Bronchial epithelial cell (primary cell): ENCODE measurements around the gene AOPEP. TPM values are rescaled to one million over a fixed set of nuclear protein-coding genes. Genes with fewer than 3 reads are reported as not detected.

Experiments
- DNase-seq: peaks from one replicate; pipeline ENCODE4 v3.0.0-alpha.2; 2010; ENCODE audit warnings: low read depth
- FAIRE-seq: peaks from 2 replicates; lab custom pipeline; 2011; peaks lifted over from hg19 to GRCh38; lab: Jason Lieb, UNC
- H3K27me3 ChIP-seq: 2 replicates; pipeline ENCODE4 v1.5.1; 2011; ENCODE audit warnings: low read length; ENCODE audit not compliant: control insufficient read depth, insufficient read depth
- H3K36me3 ChIP-seq: 2 replicates; pipeline ENCODE4 v1.5.1; 2011; ENCODE audit warnings: low read length; ENCODE audit not compliant: control insufficient read depth, insufficient read depth
- H3K4me3 ChIP-seq: 2 replicates; pipeline ENCODE4 v1.5.1; 2011; ENCODE audit warnings: mild to moderate bottlenecking, low read depth, low read length, control low read depth
- CTCF ChIP-seq: IDR thresholded peaks from 2 replicates; pipeline ENCODE4 v1.5.1; 2011; ENCODE audit warnings: mild to moderate bottlenecking, moderate library complexity, low read length, control low read depth, inconsistent platforms; ENCODE audit not compliant: insufficient read depth, severe bottlenecking
- total RNA-seq: library from RNA; depleted of rRNA; stranded (reverse); fragments of >200 nt; gene quantifications from 2 replicates; pipeline ENCODE4 v1.2.1, GENCODE V29; 2014

The AOPEP gene
- total RNA-seq, 1 donor from 2014 or later = 91.1 TPM

GRCh38 chr9:95103871-95104580, 377.5 kb downstream of the AOPEP start:
- no peaks in the 10 kb centered on the region for H3K27me3 ChIP-seq
- peaks cover 8% of the 10 kb centered on the region for H3K36me3 ChIP-seq
- DNase-seq (no peak), FAIRE-seq (no peak)
- H3K4me3 ChIP-seq = no peak overlapping the region
- no peak for TF ChIP-seq CTCF

DNA sequence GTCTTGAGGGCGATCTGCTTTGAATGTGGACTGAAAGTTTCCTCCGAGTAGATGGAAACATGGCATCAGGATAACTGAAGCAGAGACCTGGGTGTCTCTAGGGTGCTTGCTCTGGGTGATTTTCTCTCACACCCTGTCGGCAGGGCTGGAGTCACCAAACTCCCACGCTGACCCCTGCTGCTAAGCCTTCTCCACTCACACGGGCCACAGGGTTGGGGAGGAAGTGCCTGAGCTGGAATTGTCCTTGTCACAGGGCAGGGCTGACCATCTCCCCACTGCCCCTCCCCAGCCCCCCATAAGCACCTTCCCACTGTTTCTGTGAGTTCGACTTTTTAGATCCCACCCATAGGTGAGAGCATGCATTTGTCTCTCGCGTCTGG, 378.1 kb downstream of the AOPEP start:
- TF ChIP-seq CTCF = no peak
- Histone ChIP-seq H3K4me3 (no peak overlapping the region), H3K27me3 (no peaks in the 10 kb centered on the region), H3K36me3 (peaks cover 11% of the 10 kb centered on the region)
- FAIRE-seq = no peak
- no peak for DNase-seq

GRCh38 chr9:95104980-95105379, 378.5 kb downstream of the AOPEP start:
- peaks cover 15% of the 10 kb centered on the region for H3K36me3 ChIP-seq
- no peaks in the 10 kb centered on the region for H3K27me3 ChIP-seq
- TF ChIP-seq CTCF = no peak
- DNase-seq = no peak
- FAIRE-seq = no peak
- H3K4me3 ChIP-seq = no peak overlapping the region

DNA sequence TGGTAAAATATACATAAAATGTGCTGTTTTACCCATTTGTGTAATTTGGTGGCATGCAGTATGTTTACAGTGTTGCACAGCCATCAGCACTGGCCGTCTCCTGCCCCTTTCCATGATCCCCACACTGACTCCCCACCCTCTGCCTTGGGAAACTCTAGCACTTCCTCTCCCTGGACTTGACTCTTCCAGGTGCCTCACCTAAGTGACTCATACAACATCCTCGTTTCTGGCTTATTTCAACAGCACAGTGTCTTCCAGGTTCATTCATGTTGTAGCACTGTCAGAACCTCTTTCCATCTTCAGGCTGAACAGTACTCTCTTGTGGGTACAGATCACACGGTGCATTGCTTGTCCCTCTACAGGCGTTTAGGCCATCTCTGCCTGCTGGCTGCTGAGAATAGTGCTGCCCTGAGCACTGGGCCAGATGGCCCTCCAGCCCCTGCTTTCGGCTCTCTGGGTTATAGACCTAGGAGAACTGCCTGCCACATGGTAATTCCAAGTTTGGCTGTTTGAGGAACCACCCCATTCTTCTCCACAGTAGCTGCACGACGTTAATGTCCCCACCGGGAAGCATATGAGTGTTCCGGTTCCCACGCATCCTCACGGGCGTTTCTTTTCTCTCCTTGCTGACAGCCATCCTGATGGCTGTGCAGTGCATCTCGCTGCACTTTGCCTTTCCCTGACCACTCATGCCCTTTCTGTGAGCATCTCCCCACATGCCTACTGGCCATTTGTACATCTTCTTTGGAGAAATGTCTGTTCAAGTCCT, 379.2 kb downstream of the AOPEP start:
- FAIRE-seq = peak; percentile 96
- TF ChIP-seq CTCF = no peak
- peak; percentile 95 for DNase-seq
- no peaks in the 10 kb centered on the region for H3K27me3 ChIP-seq
- no peak overlapping the region for H3K4me3 ChIP-seq
- H3K36me3 ChIP-seq = peaks cover 16% of the 10 kb centered on the region

GRCh38 chr9:95107001-95107749, 380.7 kb downstream of the AOPEP start:
- H3K27me3 ChIP-seq = no peaks in the 10 kb centered on the region
- no peak for FAIRE-seq
- H3K36me3 ChIP-seq = peaks cover 23% of the 10 kb centered on the region
- DNase-seq = no peak
- H3K4me3 ChIP-seq = no peak overlapping the region
- TF ChIP-seq CTCF = no peak
